HG03103 (cell line): Measurements from ENCODE around the gene MAGEA4.
"Not testable (repeated sequence)": the region's sequence is repeated elsewhere in the genome, so short reads cannot be mapped to it uniquely, and the experiment has no call there.

Experiments
- ATAC-seq: cut with Tn5 transposase; IDR thresholded peaks from one replicate; pipeline ENCODE4 v1.9.1; 2021; ENCODE audit warnings: low read depth; ENCODE audit not compliant: unreplicated experiment

Gene MAGEA4

DNA sequence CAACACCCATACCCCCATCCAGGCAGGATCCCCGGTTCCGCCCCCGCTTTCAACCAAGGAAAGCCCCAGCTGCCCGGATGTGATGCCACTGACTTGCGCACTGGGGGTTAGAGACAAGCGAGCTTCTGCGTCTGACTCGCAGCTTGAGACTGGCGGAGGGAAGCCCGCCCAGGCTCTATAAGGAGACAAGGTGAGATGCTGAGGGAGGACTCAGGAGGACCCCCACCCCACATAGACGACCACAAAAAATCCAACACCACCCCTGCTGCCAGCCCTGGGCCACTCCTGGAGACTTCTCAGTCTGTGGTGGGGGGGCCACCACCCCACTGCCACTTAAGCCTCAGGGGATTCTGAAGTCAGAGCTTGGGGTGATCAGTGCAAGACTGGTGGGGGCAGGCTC lies at the start of gene MAGEA4:
MAGEA4 (plus strand) TSS at position 110 of the 400 bp plus-strand sequence. CDS start 10,776 bp downstream, outside the sequence.
- ATAC-seq: no peak

DNA sequence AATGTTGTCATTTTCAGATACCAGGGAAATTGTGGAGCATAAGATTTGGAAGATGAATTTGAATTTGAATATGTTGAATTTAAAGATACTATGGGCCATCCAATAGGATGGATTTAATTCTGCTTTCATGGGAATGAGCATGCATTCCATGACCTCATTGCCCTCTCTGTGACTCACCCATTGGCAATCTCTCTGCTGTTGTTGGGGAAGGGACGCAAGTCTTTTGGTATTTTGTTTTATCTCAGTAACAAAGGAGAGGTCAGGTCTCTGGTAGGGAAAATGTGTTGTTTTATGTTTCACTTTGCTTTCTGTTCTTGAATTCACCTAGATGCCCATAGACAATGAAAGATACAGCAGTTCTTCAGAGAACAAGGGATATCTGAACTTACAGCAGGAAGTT lies 42.1 kb upstream of the MAGEA4 start:
- no peak for ATAC-seq

- ATAC-seq: no peak
Measured at GRCh38 chrX:151871244-151871643, 41.4 kb upstream of the MAGEA4 start.

DNA sequence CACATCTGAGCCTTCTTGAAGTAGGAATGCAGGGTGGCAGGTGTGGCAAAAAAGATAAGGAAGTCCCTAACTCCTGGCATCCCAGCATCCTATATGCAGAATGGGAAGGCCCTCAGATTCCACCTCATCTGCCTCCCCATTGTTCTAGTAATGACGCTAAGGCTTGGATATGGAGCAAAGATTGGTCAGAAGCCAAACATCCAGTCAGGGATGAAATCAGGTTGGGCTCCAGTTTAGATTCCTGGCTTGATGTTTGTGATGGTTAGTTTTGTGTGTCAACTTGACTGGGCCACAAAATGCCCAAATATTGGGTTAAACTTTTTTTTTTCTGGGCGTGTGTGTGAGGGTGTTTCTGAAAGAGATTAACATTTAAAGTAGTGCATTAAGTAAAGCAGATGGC lies 39.6 kb upstream of the MAGEA4 start:
- no peak for ATAC-seq

- ATAC-seq: no peak
Measured at GRCh38 chrX:151875270-151876026, 37.2 kb upstream of the MAGEA4 start.

GRCh38 chrX:151878574-151878973 lies 34.1 kb upstream of the MAGEA4 start:
- ATAC-seq: no peak

DNA sequence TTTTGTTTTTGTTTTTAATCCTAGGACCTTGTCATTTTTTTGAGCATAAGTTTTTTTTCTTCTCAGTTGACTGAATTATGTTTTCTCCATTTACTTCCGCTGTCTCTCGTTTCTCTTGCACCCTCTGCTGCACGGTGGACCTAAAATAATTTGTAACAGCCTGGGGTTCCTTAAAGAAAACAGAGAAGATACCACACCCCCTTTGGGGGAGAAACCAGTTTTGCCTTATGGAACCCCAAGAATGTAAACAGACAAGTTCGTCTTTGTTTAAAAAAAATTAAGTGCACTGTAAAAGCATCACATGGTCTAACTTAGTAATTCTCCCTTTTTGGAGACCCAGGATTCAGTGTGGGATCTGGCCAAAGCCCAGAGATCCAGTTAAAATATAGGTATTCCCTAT lies 32.8 kb upstream of the MAGEA4 start:
- no peak for ATAC-seq

GRCh38 chrX:151880895-151881294 lies 31.8 kb upstream of the MAGEA4 start:
- no peak for ATAC-seq

DNA sequence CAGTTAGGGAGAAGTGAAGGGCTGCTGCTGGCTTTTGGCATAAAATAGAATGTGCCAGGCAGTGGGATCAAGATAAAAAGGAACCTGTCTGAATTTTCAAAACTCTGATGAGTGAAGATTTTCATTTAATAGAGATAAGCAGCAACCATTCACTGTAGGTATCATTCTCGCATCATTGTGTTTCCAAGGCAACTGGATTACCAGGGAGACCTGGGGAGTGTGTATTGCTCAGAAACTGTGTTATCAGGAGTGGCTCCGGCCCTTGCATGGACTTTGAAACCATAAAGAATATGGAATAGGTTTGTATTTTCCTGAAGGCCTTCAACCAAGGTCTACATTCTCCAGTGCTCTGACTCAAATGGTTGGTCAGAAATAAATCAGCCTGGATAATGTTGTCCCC lies 23.3 kb upstream of the MAGEA4 start:
- no peak for ATAC-seq

- no peak for ATAC-seq
Measured at GRCh38 chrX:151896734-151897474, 15.8 kb upstream of the MAGEA4 start.

- no peak for ATAC-seq
Measured at GRCh38 chrX:151899622-151900021, 13.1 kb upstream of the MAGEA4 start.

- no peak for ATAC-seq
Measured at GRCh38 chrX:151901826-151902225, 10.9 kb upstream of the MAGEA4 start.

DNA sequence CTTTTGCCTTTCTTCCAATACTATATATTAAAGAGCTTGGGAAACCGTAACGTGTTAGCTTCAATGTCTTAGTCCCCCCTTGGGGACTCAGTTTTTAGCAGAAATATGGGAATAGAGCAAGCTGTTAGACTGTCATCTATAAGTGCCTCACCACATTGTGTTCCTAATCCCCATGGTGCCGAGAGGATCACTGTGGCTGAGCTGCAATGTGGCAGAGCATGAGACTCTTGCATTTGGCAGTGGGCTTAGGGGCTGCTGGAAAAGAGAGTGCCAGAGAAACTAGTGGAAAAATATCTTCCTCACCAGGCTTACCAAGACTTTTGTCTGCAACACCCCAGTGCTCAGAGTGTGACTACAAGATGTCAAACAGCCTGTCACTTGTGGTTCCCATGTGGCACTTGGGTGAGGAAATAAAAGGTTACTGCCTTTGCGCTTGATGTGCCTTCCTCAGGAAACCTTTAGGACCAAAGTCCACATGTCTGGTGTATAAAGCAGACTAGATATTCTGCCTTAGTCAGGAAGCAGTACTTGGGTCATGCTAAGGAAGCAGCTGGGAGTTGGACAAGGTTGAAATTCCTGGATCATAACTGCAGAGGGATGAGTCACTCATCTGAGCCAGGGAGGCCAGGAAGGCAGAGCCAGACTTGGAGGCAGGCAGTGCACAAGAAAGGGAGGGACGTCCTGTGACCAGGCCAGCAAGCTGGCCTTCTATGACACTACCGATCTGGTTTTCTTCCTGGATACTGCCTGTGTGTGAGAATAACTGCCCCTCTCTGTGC lies 9.7 kb upstream of the MAGEA4 start:
- no peak for ATAC-seq

GRCh38 chrX:151904989-151905388 lies 7.7 kb upstream of the MAGEA4 start:
- no peak for ATAC-seq

DNA sequence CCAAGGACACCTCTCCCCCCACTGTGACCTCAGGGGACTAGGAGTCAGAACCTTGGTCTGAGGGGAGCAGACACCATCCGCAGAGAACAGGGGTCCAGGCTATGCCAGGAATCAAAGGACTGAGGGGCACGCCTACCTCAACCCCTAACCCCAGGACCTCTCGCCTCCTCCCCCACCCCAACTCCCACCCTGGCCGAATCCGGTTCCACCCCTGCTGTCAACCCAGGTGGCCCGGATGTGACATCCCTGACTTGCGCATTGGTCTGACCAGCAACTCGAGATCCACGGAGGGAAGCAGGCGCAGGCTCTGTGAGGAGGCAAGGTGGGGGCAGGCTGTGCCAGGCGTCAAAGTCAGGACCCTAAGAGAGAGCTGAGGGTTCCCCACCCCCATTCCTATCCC lies 468 bp upstream of the MAGEA4 start:
- no peak for ATAC-seq

- ATAC-seq: not testable (repeated sequence)
Measured at GRCh38 chrX:151918736-151919135, 6.0 kb downstream of the MAGEA4 start.

DNA sequence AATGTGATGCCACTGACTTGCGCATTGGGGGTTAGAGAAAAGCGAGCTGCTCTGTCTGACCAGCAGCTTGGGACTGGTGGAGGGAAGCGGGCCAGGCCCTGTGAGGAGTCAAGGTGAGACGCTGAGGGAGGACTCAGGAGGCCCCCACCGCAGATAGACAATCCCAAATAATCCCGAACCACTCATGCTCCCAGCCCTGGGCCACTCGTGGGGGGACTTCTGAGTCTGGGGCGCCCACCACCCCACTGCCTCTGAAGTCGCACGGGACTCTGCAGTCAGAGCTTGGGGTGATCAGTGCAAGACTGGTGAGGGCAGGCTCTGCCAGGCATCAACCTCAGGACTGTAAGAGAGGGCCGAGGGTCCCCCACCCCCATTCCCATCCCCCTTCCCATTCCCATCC lies 6.9 kb downstream of the MAGEA4 start:
- no peak for ATAC-seq

GRCh38 chrX:151920101-151920500 lies 7.4 kb downstream of the MAGEA4 start:
- no peak for ATAC-seq

DNA sequence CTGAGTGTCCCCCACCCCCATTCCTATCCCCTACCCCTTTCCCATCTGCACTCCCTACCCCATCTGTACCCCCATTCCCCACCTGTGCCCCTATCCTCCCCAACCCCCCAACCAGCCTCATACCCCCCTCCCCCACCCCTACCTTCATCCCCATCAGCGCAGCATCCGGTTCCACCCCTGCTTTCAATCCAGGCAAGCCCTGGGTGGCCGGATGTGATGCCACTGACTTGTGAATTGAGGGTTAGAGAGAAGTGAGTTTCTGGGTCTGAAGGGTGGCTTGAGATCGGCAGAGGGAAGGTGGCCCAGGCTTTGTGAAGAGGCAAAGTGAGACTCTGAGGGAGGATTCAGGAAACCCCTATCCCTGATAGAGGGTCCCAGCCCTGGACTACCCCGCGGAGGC lies 7.8 kb downstream of the MAGEA4 start:
- no peak for ATAC-seq

DNA sequence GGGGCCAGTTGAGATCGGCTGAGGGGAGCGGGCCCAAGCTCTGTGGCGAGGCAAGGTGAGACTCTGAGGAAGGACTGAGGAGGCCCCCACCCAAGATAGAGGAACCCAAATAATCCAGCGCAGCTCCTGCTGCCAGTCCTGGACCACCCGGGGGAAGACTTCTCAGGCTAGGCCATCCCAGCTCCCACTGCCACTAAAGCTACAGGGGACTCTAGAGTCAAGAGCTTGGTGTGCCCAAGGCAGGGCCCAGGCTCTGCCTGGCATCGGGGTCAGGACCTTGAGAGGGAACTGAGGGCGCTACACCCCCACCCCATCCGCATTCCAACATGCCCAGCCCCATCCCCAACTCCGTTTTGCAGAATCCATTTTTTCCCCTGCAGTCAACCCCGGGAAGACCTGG lies 8.6 kb downstream of the MAGEA4 start:
- no peak for ATAC-seq

DNA sequence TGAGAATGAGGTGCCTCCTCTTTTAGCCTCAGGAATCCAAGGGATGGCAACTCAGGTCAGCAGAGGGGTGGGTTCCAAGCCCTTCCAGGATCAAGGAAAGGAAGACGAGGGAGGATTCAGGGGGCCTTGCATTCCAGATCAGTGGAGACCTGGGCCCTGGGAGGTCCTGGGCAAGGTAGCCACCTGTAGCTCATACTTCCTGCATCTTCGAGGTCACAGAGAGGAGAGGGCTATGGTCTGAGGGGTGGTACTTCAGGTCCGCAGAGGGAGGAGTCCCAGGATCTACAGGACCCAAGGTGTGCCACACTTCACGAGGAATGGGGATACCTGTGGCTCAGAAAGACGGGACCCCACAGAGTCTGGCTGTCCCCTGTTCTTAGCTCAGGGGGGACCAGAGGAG lies 9.2 kb downstream of the MAGEA4 start:
- ATAC-seq: no peak
